ENCODE results near the gene TRMU. TPM values are rescaled to one million over a fixed set of nuclear protein-coding genes. Genes with fewer than 3 reads are reported as not detected.

Gene TRMU
- total and polyA plus RNA-seq, 5 donors: 31.5 to 48.7 (median 40.2) TPM

- no peak for DNase-seq
- Histone ChIP-seq H3K9me3 (ENCODE audit: control insufficient read depth, low read length) (no peaks in the 10 kb centered on the region), H3K4me1 (ENCODE audit: control insufficient read depth, insufficient read depth, low read length) (no peaks in the 10 kb centered on the region), H3K4me3 (ENCODE audit: low read length) (no peak overlapping the region), H3K27me3 (ENCODE audit: control insufficient read depth, insufficient read depth) (no peaks in the 10 kb centered on the region), H3K27ac (ENCODE audit: low read length) (no peak overlapping the region)
- intact Hi-C loops (cut with DNase I): no loop called here
- 95% methylated on average over 20 of the region's 20 CpGs for WGBS
- ATAC-seq: peak in 1 of 2 donors; percentile 7
These were observed 14.7 kb upstream of the TRMU start for GRCh38 chr22:46320716-46321386.

GRCh38 chr22:46322711-46323110, 12.8 kb upstream of the TRMU start:
- intact Hi-C loops (cut with DNase I): no loop called here
- Histone ChIP-seq H3K4me3 (ENCODE audit: low read length) (no peak overlapping the region), H3K4me1 (ENCODE audit: control insufficient read depth, insufficient read depth, low read length) (no peaks in the 10 kb centered on the region), H3K27ac (ENCODE audit: low read length) (no peak overlapping the region), H3K27me3 (ENCODE audit: control insufficient read depth, insufficient read depth) (no peaks in the 10 kb centered on the region), H3K9me3 (ENCODE audit: control insufficient read depth, low read length) (no peaks in the 10 kb centered on the region)
- no peak for ATAC-seq
- DNase-seq: no peak
- 93% methylated on average over 15 of the region's 15 CpGs for WGBS

- WGBS: 97% methylated on average over 19 of the region's 19 CpGs
- ATAC-seq (no peak), DNase-seq (no peak)
- Histone ChIP-seq H3K4me1 (ENCODE audit: control insufficient read depth, insufficient read depth, low read length) (no peaks in the 10 kb centered on the region), H3K27ac (ENCODE audit: low read length) (no peak overlapping the region), H3K4me3 (ENCODE audit: low read length) (no peak overlapping the region), H3K27me3 (ENCODE audit: control insufficient read depth, insufficient read depth) (no peaks in the 10 kb centered on the region), H3K9me3 (ENCODE audit: control insufficient read depth, low read length) (no peaks in the 10 kb centered on the region)
- intact Hi-C loops (cut with DNase I): no loop called here
These were observed 12.4 kb upstream of the TRMU start for GRCh38 chr22:46323162-46323561.

- H3K27me3 ChIP-seq (ENCODE audit: control insufficient read depth, insufficient read depth): no peaks in the 10 kb centered on the region
- ATAC-seq (no peak), DNase-seq (no peak)
- H3K4me1 ChIP-seq (ENCODE audit: control insufficient read depth, insufficient read depth, low read length): no peaks in the 10 kb centered on the region
- H3K4me3 ChIP-seq (ENCODE audit: low read length): no peak overlapping the region
- intact Hi-C loops (cut with DNase I): no loop called here
- no peak overlapping the region for H3K27ac ChIP-seq (ENCODE audit: low read length)
- 93% methylated on average over 23 of the region's 23 CpGs for WGBS
- no peaks in the 10 kb centered on the region for H3K9me3 ChIP-seq (ENCODE audit: control insufficient read depth, low read length)
These were observed 9.3 kb upstream of the TRMU start for GRCh38 chr22:46326066-46326680.

- ATAC-seq: no peak
- intact Hi-C loops (cut with DNase I): no loop called here
- Histone ChIP-seq H3K27ac (ENCODE audit: low read length) (no peak overlapping the region), H3K4me3 (ENCODE audit: low read length) (no peak overlapping the region), H3K4me1 (ENCODE audit: control insufficient read depth, insufficient read depth, low read length) (no peaks in the 10 kb centered on the region), H3K9me3 (ENCODE audit: control insufficient read depth, low read length) (no peaks in the 10 kb centered on the region), H3K27me3 (ENCODE audit: control insufficient read depth, insufficient read depth) (no peaks in the 10 kb centered on the region)
- DNase-seq: no peak
- WGBS: 96% methylated on average over 13 of the region's 13 CpGs
These were observed 7.6 kb upstream of the TRMU start for GRCh38 chr22:46327691-46328465.

- Histone ChIP-seq H3K9me3 (ENCODE audit: control insufficient read depth, low read length) (no peaks in the 10 kb centered on the region), H3K4me1 (ENCODE audit: control insufficient read depth, insufficient read depth, low read length) (no peaks in the 10 kb centered on the region), H3K27ac (ENCODE audit: low read length) (no peak overlapping the region), H3K4me3 (ENCODE audit: low read length) (no peak overlapping the region), H3K27me3 (ENCODE audit: control insufficient read depth, insufficient read depth) (no peaks in the 10 kb centered on the region)
- WGBS: 97% methylated on average over 11 of the region's 11 CpGs
- intact Hi-C loops (cut with DNase I): no loop called here
- DNase-seq: no peak
- ATAC-seq: no peak
These were observed 6.7 kb upstream of the TRMU start for GRCh38 chr22:46328797-46329196.

GRCh38 chr22:46329616-46330015, 5.9 kb upstream of the TRMU start:
- H3K27me3 ChIP-seq (ENCODE audit: control insufficient read depth, insufficient read depth): no peaks in the 10 kb centered on the region
- no peaks in the 10 kb centered on the region for H3K4me1 ChIP-seq (ENCODE audit: control insufficient read depth, insufficient read depth, low read length)
- no peak overlapping the region for H3K27ac ChIP-seq (ENCODE audit: low read length)
- H3K9me3 ChIP-seq (ENCODE audit: control insufficient read depth, low read length): no peaks in the 10 kb centered on the region
- ATAC-seq: no peak
- intact Hi-C loops (cut with DNase I): no loop called here
- no peak overlapping the region for H3K4me3 ChIP-seq (ENCODE audit: low read length)
- WGBS: 90% methylated on average over 8 of the region's 8 CpGs
- DNase-seq: no peak

GRCh38 chr22:46330426-46330825, 5.1 kb upstream of the TRMU start:
- H3K27me3 ChIP-seq (ENCODE audit: control insufficient read depth, insufficient read depth): no peaks in the 10 kb centered on the region
- no peak overlapping the region for H3K4me3 ChIP-seq (ENCODE audit: low read length)
- no peak overlapping the region for H3K27ac ChIP-seq (ENCODE audit: low read length)
- intact Hi-C loops (cut with DNase I): no loop called here
- H3K4me1 ChIP-seq (ENCODE audit: control insufficient read depth, insufficient read depth, low read length): no peaks in the 10 kb centered on the region
- ATAC-seq (no peak), DNase-seq (no peak)
- WGBS: 98% methylated on average over 4 of the region's 4 CpGs
- H3K9me3 ChIP-seq (ENCODE audit: control insufficient read depth, low read length): no peaks in the 10 kb centered on the region

GRCh38 chr22:46331496-46331895, 4.0 kb upstream of the TRMU start:
- DNase-seq: no peak
- no peak for ATAC-seq
- Histone ChIP-seq H3K27ac (ENCODE audit: low read length) (no peak overlapping the region), H3K4me3 (ENCODE audit: low read length) (no peak overlapping the region), H3K9me3 (ENCODE audit: control insufficient read depth, low read length) (no peaks in the 10 kb centered on the region), H3K4me1 (ENCODE audit: control insufficient read depth, insufficient read depth, low read length) (no peaks in the 10 kb centered on the region), H3K27me3 (ENCODE audit: control insufficient read depth, insufficient read depth) (no peaks in the 10 kb centered on the region)
- 96% methylated on average over 23 of the region's 23 CpGs for WGBS
- intact Hi-C loops (cut with DNase I): no loop called here

- Histone ChIP-seq H3K9me3 (ENCODE audit: control insufficient read depth, low read length) (no peaks in the 10 kb centered on the region), H3K27ac (ENCODE audit: low read length) (peak overlapping the region; percentile 57), H3K27me3 (ENCODE audit: control insufficient read depth, insufficient read depth) (no peaks in the 10 kb centered on the region), H3K4me3 (ENCODE audit: low read length) (peak overlapping the region; percentile 75), H3K4me1 (ENCODE audit: control insufficient read depth, insufficient read depth, low read length) (no peaks in the 10 kb centered on the region)
- peak; percentile 42 to 47 for ATAC-seq
- DNase-seq: peak in 2 of 3 donors; percentile 70 to 77
- 8% methylated on average over 42 of the region's 42 CpGs for WGBS
- intact Hi-C loops (cut with DNase I): no loop called here
These were observed 885 bp downstream of the TRMU start for GRCh38 chr22:46336119-46337078.
